HepG2 (cell line): Measurements from ENCODE around the gene SOX13. TPM values are rescaled to one million over a fixed set of nuclear protein-coding genes. Genes with fewer than 3 reads are reported as not detected.

ENCODE experiments used
- ARID2 ChIP-seq: sonication (generic); formaldehyde crosslinking; IDR thresholded peaks from 2 replicates; pipeline ENCODE4 v1.8.1; 2022; ENCODE audit warnings: mild to moderate bottlenecking, missing genetic modification reagents, borderline replicate concordance
- ATRX ChIP-seq: sonication (generic); formaldehyde crosslinking; IDR thresholded peaks from 2 replicates; pipeline ENCODE4 v1.4.0; 2020; ENCODE audit warnings: missing genetic modification reagents, borderline replicate concordance
- BRF2 ChIP-seq: sonication (generic); formaldehyde crosslinking; IDR thresholded peaks from 2 replicates; pipeline ENCODE4 v1.8.1; 2022; ENCODE audit warnings: mild to moderate bottlenecking, missing genetic modification reagents
- FOXP4 ChIP-seq: sonication (generic); formaldehyde crosslinking; IDR thresholded peaks from 2 replicates; pipeline ENCODE4 v1.4.0; 2020; ENCODE audit warnings: missing genetic modification reagents
- SIN3A ChIP-seq: IDR thresholded peaks from 2 replicates; pipeline ENCODE4 v1.6.1; 2011; ENCODE audit warnings: low read depth, mild to moderate bottlenecking, control low read depth, low read length, borderline replicate concordance
- SMAD1 ChIP-seq: sonication (generic); formaldehyde crosslinking; IDR thresholded peaks from 2 replicates; pipeline ENCODE4 v1.4.0; 2020; ENCODE audit warnings: missing genetic modification reagents, low read depth, mild to moderate bottlenecking, borderline replicate concordance
- SP1 ChIP-seq, 2 experiments: fragments of 450-650 bp in 1 of 2; sonication (generic) in 1 of 2; formaldehyde crosslinking in 1 of 2; IDR thresholded peaks; 2 replicates each; pipeline versions ENCODE4 v1.4.0 to v1.6.1; 2016 to 2020; ENCODE audit warnings: missing genetic modification reagents in 1 of 2
- SP140L ChIP-seq: sonication (generic); formaldehyde crosslinking; IDR thresholded peaks from 2 replicates; pipeline ENCODE4 v1.4.0; 2020; ENCODE audit warnings: missing genetic modification reagents, borderline replicate concordance
- TEF ChIP-seq: sonication (generic); formaldehyde crosslinking; IDR thresholded peaks from 2 replicates; pipeline ENCODE4 v1.5.0; 2020; ENCODE audit warnings: missing genetic modification reagents
- ZBED4 ChIP-seq: sonication (generic); formaldehyde crosslinking; IDR thresholded peaks from 2 replicates; pipeline ENCODE4 v1.4.0; 2020; ENCODE audit warnings: missing genetic modification reagents, borderline replicate concordance
- ZBTB10 ChIP-seq: sonication (generic); formaldehyde crosslinking; IDR thresholded peaks from 2 replicates; pipeline ENCODE4 v1.4.0; 2020; ENCODE audit warnings: missing genetic modification reagents, borderline replicate concordance
- ZMAT3 ChIP-seq: sonication (generic); formaldehyde crosslinking; conservative IDR thresholded peaks from 2 replicates; pipeline ENCODE4 v1.7.0; 2021; ENCODE audit warnings: missing genetic modification reagents
- polyA plus RNA-seq, 8 experiments: library from polyadenylated mRNA; depleted of rRNA in 3 of 8; stranded (reverse) in 7 of 8; unstranded in 1 of 8; fragments of >200 nt; fragmentation: Illumina TruSeq in 4 of 8; extraction: Trizol in 4 of 8; gene quantifications; 2 replicates each; pipeline versions ENCODE4 v1.2.1 to v1.2.3, GENCODE V29; 2011 to 2016; ENCODE audit warnings: low read depth in 4 of 8, missing spikeins in 1 of 8, mixed read lengths in 1 of 8; ENCODE audit not compliant: insufficient read depth in 1 of 8
- total RNA-seq, 5 experiments: library from RNA; depleted of rRNA; stranded (reverse); fragments of >200 nt; fragmentation: Illumina TruSeq; extraction: Trizol; gene quantifications; 2 replicates each; pipeline ENCODE4 v1.2.3, GENCODE V29; 2016; ENCODE audit warnings: low read depth in 1 of 5
- TF ChIP-seq, protein P1 (sequence below): sonication (generic); formaldehyde crosslinking; IDR thresholded peaks from 2 replicates; pipeline ENCODE4 v1.4.0; 2020; ENCODE audit warnings: mild to moderate bottlenecking, missing genetic modification reagents

SOX13 gene
- total and polyA plus RNA-seq, 2 of the 13 experiments (the other 11 are each of a cell fraction or from before 2014, with no cell fraction given) = 13.3 to 15.8 TPM

GRCh38 chr1:204072931-204073836 lies at the start of gene SOX13 (continued):
- peak; percentile 45; the same call in 1 of the 2 replicates for TF ChIP-seq ZBTB10 (CRISPR knock-in tag)
- TF ChIP-seq ZBED4 (CRISPR knock-in tag) = peak; percentile 95
- TF ChIP-seq ZMAT3 (CRISPR knock-in tag) = peak; percentile 80
- TF ChIP-seq ATRX (CRISPR knock-in tag) = no peak
- TF ChIP-seq SIN3A = 0 out of 2 replicates have a peak, but pooled peaks have one; percentile 48
- 0 out of 2 replicates have a peak, but pooled peaks have one; percentile 42 for TF ChIP-seq ARID2 (CRISPR knock-in tag)
- no peak for TF ChIP-seq SP1 (IDR thresholded peaks at IDR 0.05)
- no peak for TF ChIP-seq SP1 (CRISPR knock-in tag; IDR thresholded peaks at IDR 0.05)
- TF ChIP-seq TEF (CRISPR knock-in tag) = 0 out of 2 replicates have a peak, but pooled peaks have one; percentile 59
- 0 out of 2 replicates have a peak, but pooled peaks have one; percentile 9 for TF ChIP-seq SMAD1
- TF ChIP-seq, protein P1, sequence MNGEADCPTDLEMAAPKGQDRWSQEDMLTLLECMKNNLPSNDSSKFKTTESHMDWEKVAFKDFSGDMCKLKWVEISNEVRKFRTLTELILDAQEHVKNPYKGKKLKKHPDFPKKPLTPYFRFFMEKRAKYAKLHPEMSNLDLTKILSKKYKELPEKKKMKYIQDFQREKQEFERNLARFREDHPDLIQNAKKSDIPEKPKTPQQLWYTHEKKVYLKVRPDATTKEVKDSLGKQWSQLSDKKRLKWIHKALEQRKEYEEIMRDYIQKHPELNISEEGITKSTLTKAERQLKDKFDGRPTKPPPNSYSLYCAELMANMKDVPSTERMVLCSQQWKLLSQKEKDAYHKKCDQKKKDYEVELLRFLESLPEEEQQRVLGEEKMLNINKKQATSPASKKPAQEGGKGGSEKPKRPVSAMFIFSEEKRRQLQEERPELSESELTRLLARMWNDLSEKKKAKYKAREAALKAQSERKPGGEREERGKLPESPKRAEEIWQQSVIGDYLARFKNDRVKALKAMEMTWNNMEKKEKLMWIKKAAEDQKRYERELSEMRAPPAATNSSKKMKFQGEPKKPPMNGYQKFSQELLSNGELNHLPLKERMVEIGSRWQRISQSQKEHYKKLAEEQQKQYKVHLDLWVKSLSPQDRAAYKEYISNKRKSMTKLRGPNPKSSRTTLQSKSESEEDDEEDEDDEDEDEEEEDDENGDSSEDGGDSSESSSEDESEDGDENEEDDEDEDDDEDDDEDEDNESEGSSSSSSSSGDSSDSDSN = peak; percentile 99
- peak; percentile 65; the same call in 1 of the 2 replicates for TF ChIP-seq SP140L
- no peak for TF ChIP-seq BRF2 (CRISPR knock-in tag)
- TF ChIP-seq FOXP4 = no peak
